HG03103 (cell line): ENCODE results near the gene PCDHB10.
"Not testable (repeated sequence)": the region's sequence is repeated elsewhere in the genome, so short reads cannot be mapped to it uniquely, and the experiment has no call there.

Experiments used
- ATAC-seq: cut with Tn5 transposase; IDR thresholded peaks from one replicate; pipeline ENCODE4 v1.9.1; 2021; ENCODE audit warnings: low read depth; ENCODE audit not compliant: unreplicated experiment

Gene PCDHB10

GRCh38 chr5:141186897-141187512 is 5.1 kb upstream of the PCDHB10 start, which contains the start of gene PCDHB9:
Gene PCDHB9 (plus strand): TSS chr5:141187161. CDS start chr5:141187319, 158 bp downstream.
- no peak for ATAC-seq

- not testable (repeated sequence) for ATAC-seq
These were observed 3.5 kb upstream of the PCDHB10 start for GRCh38 chr5:141188682-141189081.

GRCh38 chr5:141189131-141189530 is 3.0 kb upstream of the PCDHB10 start:
- not testable (repeated sequence) for ATAC-seq

GRCh38 chr5:141194332-141194731 is 2.2 kb downstream of the PCDHB10 start:
- not testable (repeated sequence) for ATAC-seq

GRCh38 chr5:141196363-141196762 is 4.2 kb downstream of the PCDHB10 start:
- ATAC-seq = no peak

GRCh38 chr5:141199359-141200235 is 7.4 kb downstream of the PCDHB10 start, which contains the start of gene PCDHB11:
Gene PCDHB11 (plus strand): TSS chr5:141199627. CDS start chr5:141199775, 148 bp downstream.
- ATAC-seq = no peak

- not testable (repeated sequence) for ATAC-seq
These were observed 9.0 kb downstream of the PCDHB10 start for GRCh38 chr5:141201126-141201525.

GRCh38 chr5:141201646-141202045 is 9.5 kb downstream of the PCDHB10 start:
- not testable (repeated sequence) for ATAC-seq

- ATAC-seq = no peak
These were observed 16.3 kb downstream of the PCDHB10 start, which contains the start of gene PCDHB12 for GRCh38 chr5:141208478-141208877. Gene PCDHB12 (plus strand): TSS chr5:141208719. CDS start chr5:141208908, 189 bp downstream.

GRCh38 chr5:141210281-141210680 is 18.1 kb downstream of the PCDHB10 start:
- ATAC-seq = not testable (repeated sequence)

GRCh38 chr5:141210849-141211248 is 18.7 kb downstream of the PCDHB10 start:
- not testable (repeated sequence) for ATAC-seq

GRCh38 chr5:141213656-141214339 is 21.6 kb downstream of the PCDHB10 start, which contains the start of gene PCDHB13:
Gene PCDHB13 (plus strand): TSS chr5:141213919. CDS start chr5:141214124, 205 bp downstream.
- not testable (repeated sequence) for ATAC-seq

GRCh38 chr5:141214583-141214982 is 22.4 kb downstream of the PCDHB10 start:
- not testable (repeated sequence) for ATAC-seq

GRCh38 chr5:141215504-141215903 is 23.4 kb downstream of the PCDHB10 start:
- not testable (repeated sequence) for ATAC-seq

- not testable (repeated sequence) for ATAC-seq
These were observed 23.9 kb downstream of the PCDHB10 start for GRCh38 chr5:141216035-141216434.

GRCh38 chr5:141223112-141223783 is 31.1 kb downstream of the PCDHB10 start, which contains the start of gene PCDHB14:
Gene PCDHB14 (plus strand): TSS chr5:141223343. CDS start chr5:141223506, 163 bp downstream.
- ATAC-seq = no peak

GRCh38 chr5:141224844-141225243 is 32.7 kb downstream of the PCDHB10 start:
- ATAC-seq = not testable (repeated sequence)

- not testable (repeated sequence) for ATAC-seq
These were observed 33.3 kb downstream of the PCDHB10 start for GRCh38 chr5:141225421-141225820.

- ATAC-seq = no peak
These were observed 42.0 kb downstream of the PCDHB10 start for GRCh38 chr5:141234109-141234667.
